K562 (cell line): ENCODE results near the gene AGBL1. TPM values are rescaled to one million over a fixed set of nuclear protein-coding genes. Genes with fewer than 3 reads are reported as not detected.

Experiments used
- ATAC-seq: fragments of 200-7000 bp; cut with Tn5 transposase; 3 replicates; pipeline ENCODE4 v1.9.1; 2020; ENCODE audit warnings: moderate library complexity
- BruUV-seq: library from RNA; stranded (reverse); fragments of 400-500 nt; replicated peaks from 2 replicates; lab custom pipeline; 2021; lab: Mats Ljungman, UMichigan
- CTCF ChIA-PET: fragments of 300-600 bp; formaldehyde crosslinking; extraction: SDS; loops from one replicate; lab custom pipeline; 2021; ENCODE audit warnings: low intra/inter-chr PET ratio; lab: Yijun Ruan, JAX
- POLR2A ChIA-PET: fragments of 300-600, 350-650 bp; sonication (Branson Sonifier 250); formaldehyde crosslinking; extraction: SDS; loops from one replicate; lab custom pipeline; 2021; ENCODE audit warnings: antibody characterized with exemption, inconsistent platforms; lab: Yijun Ruan, JAX
- DNase-seq, 4 experiments: peaks; one replicate each; pipeline versions ENCODE4 v3.0.0 to v3.0.0-alpha.2; 2011 to 2018; ENCODE audit warnings: low spot score in 3 of 4, mixed read lengths in 3 of 4; ENCODE audit errors: extremely low read depth in 1 of 4
- FAIRE-seq: peaks from 2 replicates; lab custom pipeline; 2011; peaks lifted over from hg19 to GRCh38; lab: Jason Lieb, UNC
- H2AFZ ChIP-seq: 2 replicates; pipeline ENCODE4 v1.6.0; 2011; ENCODE audit warnings: low read depth, low read length, control low read depth, inconsistent platforms
- H3K27ac ChIP-seq: fragments of 200-600 bp; 3 replicates; pipeline ENCODE4 v1.8.0; 2011; ENCODE audit warnings: low read depth, mild to moderate bottlenecking, control low read depth, inconsistent platforms, low read length, moderate library complexity, mixed read lengths; ENCODE audit errors: extremely low read depth
- H3K27me3 ChIP-seq, 2 experiments: fragments of 300-600 bp in 1 of 2; 2 replicates in 1 of 2; 3 replicates in 1 of 2; pipeline versions ENCODE4 v1.6.0 to v1.8.0; 2011; ENCODE audit warnings: inconsistent platforms in 2 of 2, low read length in 2 of 2, mild to moderate bottlenecking in 1 of 2, mixed read lengths in 1 of 2, moderate library complexity in 1 of 2; ENCODE audit not compliant: control insufficient read depth in 2 of 2, insufficient read depth in 2 of 2
- H3K36me3 ChIP-seq: fragments of 300-600 bp; 3 replicates; pipeline ENCODE4 v1.8.0; 2011; ENCODE audit warnings: mild to moderate bottlenecking, low read length, inconsistent platforms; ENCODE audit not compliant: control insufficient read depth, insufficient read depth
- H3K4me1 ChIP-seq, 2 experiments: fragments of 200-600 bp in 1 of 2; replicated peaks in 1 of 2; 2 replicates in 1 of 2; 3 replicates in 1 of 2; pipeline versions ENCODE4 v1.5.1 to v1.8.0; 2011; ENCODE audit warnings: inconsistent platforms in 2 of 2, low read length in 2 of 2, mild to moderate bottlenecking in 1 of 2, mixed read lengths in 1 of 2, moderate library complexity in 1 of 2; ENCODE audit not compliant: control insufficient read depth in 2 of 2, insufficient read depth in 2 of 2
- H3K4me2 ChIP-seq: 2 replicates; pipeline ENCODE4 v1.6.1; 2011; ENCODE audit warnings: low read length, control low read depth, inconsistent platforms, mixed read lengths; ENCODE audit not compliant: insufficient read depth
- H3K4me3 ChIP-seq: fragments of 200-600 bp; sonication (generic), shearing (Covaris generic); 2 replicates; pipeline ENCODE4 v1.5.1; 2016; ENCODE audit warnings: control low read depth, inconsistent platforms
- H3K79me2 ChIP-seq: fragments of 200-600 bp; 3 replicates; pipeline ENCODE4 v1.8.0; 2011; ENCODE audit warnings: low read length, inconsistent platforms; ENCODE audit not compliant: control insufficient read depth, insufficient read depth
- H3K9ac ChIP-seq, 2 experiments: 2 replicates each; pipeline versions ENCODE4 v1.6.0 to v1.6.1; 2011; ENCODE audit warnings: low read depth in 2 of 2, low read length in 2 of 2, control low read depth in 1 of 2, inconsistent platforms in 1 of 2, mild to moderate bottlenecking in 1 of 2, mixed read lengths in 1 of 2; ENCODE audit not compliant: insufficient read depth in 1 of 2
- H3K9me1 ChIP-seq: one replicate; pipeline ENCODE4 v1.6.0; 2011; ENCODE audit warnings: inconsistent platforms, mild to moderate bottlenecking, low read length, moderate library complexity; ENCODE audit not compliant: control insufficient read depth, insufficient read depth
- H3K9me3 ChIP-seq: replicated peaks from 2 replicates; pipeline ENCODE4 v1.5.1; 2011; ENCODE audit warnings: low read depth, low read length, inconsistent platforms; ENCODE audit not compliant: control insufficient read depth, insufficient read depth
- H4K20me1 ChIP-seq: replicated peaks from 2 replicates; pipeline ENCODE4 v1.6.1; 2011; ENCODE audit warnings: low read length, inconsistent platforms, mixed read lengths; ENCODE audit not compliant: control insufficient read depth, insufficient read depth
- BMI1 ChIP-seq: fragments of 150-350 bp; IDR thresholded peaks from 2 replicates; pipeline ENCODE4 v1.6.1; 2014; ENCODE audit warnings: low read length
- NFATC3 ChIP-seq: fragments of 450-650 bp; IDR thresholded peaks from 2 replicates; pipeline ENCODE4 v1.6.1; 2017; ENCODE audit warnings: mild to moderate bottlenecking
- NR3C1 ChIP-seq: sonication (generic); formaldehyde crosslinking; IDR thresholded peaks from 2 replicates; pipeline ENCODE4 v1.8.1; 2022; ENCODE audit warnings: missing genetic modification reagents
- TFAM ChIP-seq: fragments of 250-450 bp; sonication (Bioruptor Pico); conservative IDR thresholded peaks from 2 replicates; pipeline ENCODE4 v1.5.0; 2021; ENCODE audit warnings: mild to moderate bottlenecking, moderate library complexity
- ZNF24 ChIP-seq: fragments of 450-650 bp; IDR thresholded peaks from 2 replicates; pipeline ENCODE4 v1.6.1; 2016
- WGBS: fragments of 100-300 bp; shearing (Covaris generic); methylation state at CpG from one replicate; pipeline ENCODE4 v1.1.6; 2016; ENCODE audit warnings: low coverage, mixed read lengths; ENCODE audit not compliant: insufficient coverage; ENCODE audit errors: missing lambda C conversion rate; 5-methylcytosine and 5-hydroxymethylcytosine counted together
- in situ Hi-C: fragments of 300-500 bp; cut with MboI; formaldehyde crosslinking; loops from 4 replicates; pipeline ENCODE4 v1.15.0; 2018; ENCODE audit warnings: inconsistent platforms, mixed read lengths
- intact Hi-C: fragments of 100-400 bp; cut with micrococcal nuclease; formaldehyde crosslinking; loops from 2 replicates; pipeline ENCODE4 v1.14.2; 2022
- polyA plus RNA-seq, 8 experiments: library from polyadenylated mRNA; depleted of rRNA in 4 of 8; stranded (reverse) in 5 of 8; unstranded in 3 of 8; fragments of >200 nt; fragmentation: Nextera tagmentation in 2 of 8; fragmentation: Illumina TruSeq in 1 of 8; extraction: Ambion mirVana in 2 of 8; extraction: Trizol in 1 of 8; gene quantifications; 2 replicates each; pipeline versions ENCODE4 v1.2.1 to v1.2.3, GENCODE V29; 2011 to 2014; ENCODE audit warnings: inconsistent platforms in 1 of 8, missing spikeins in 1 of 8
- total RNA-seq, 7 experiments: library from RNA; depleted of rRNA in 6 of 7; stranded (reverse); fragments of >200 nt in 6 of 7; fragmentation: Illumina TruSeq in 2 of 7; extraction: Trizol in 2 of 7; gene quantifications; 2 replicates each; pipeline versions ENCODE4 v1.2.1 to v1.2.3, GENCODE V29; 2011 to 2021; ENCODE audit warnings: low replicate concordance in 1 of 7
- TF ChIP-seq, protein P1 (sequence below): sonication (generic); formaldehyde crosslinking; IDR thresholded peaks from 2 replicates; pipeline ENCODE4 v1.8.0; 2022; ENCODE audit warnings: mild to moderate bottlenecking, missing genetic modification reagents
- TF ChIP-seq, protein P2 (sequence below): fragments of 450-650 bp; formaldehyde crosslinking; IDR thresholded peaks from 2 replicates; pipeline ENCODE4 v1.4.0; 2020; ENCODE audit warnings: mild to moderate bottlenecking
- TF ChIP-seq, protein P3 (sequence below): fragments of 450-650 bp; IDR thresholded peaks from 2 replicates; pipeline ENCODE4 v1.7.1; 2018; ENCODE audit warnings: mild to moderate bottlenecking, low read depth; ENCODE audit not compliant: partially characterized antibody

AGBL1 gene
- total and polyA plus RNA-seq, 9 of the 15 experiments (the other 6 are each of a cell fraction or from before 2014, with no cell fraction given) = not detected

DNA sequence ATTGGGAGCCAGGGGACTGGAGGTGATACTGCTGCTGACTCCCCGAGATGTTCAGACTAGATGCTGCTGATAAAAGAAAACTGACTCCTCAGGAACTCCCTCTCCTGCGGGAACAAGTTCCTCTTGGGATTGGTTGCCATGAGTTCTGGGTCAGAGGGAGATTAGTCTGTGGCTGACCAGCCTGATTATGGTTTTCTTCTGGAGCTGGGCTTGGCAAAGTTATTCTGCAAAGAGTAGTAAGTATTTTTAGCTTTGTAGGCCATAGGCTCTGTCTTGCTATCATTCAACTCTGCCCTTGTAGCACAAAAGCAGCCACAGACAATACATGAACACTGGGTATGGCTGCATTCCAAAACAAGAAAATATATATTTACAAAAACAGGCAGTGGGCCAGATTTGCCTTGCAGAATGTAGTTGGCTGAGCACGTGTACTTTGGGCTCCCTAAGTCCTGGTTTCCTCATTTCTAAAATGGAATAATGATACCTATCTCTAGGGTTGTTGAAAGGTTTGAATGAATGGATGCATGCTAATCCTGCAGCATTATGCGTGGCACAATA lies 796.8 kb downstream of the AGBL1 start:
- no peaks in the 10 kb centered on the region for H4K20me1 ChIP-seq
- ATAC-seq (no peak), DNase-seq (no peak), FAIRE-seq (no peak)
- H3K9me1 ChIP-seq = no peaks in the 10 kb centered on the region
- no peak overlapping the region for H3K4me2 ChIP-seq
- H3K4me1 ChIP-seq = no peaks in the 10 kb centered on the region
- WGBS = 0% methylated on average over 4 of the region's 4 CpGs
- no peaks in the 10 kb centered on the region for H3K36me3 ChIP-seq
- H2AFZ ChIP-seq = no peak overlapping the region
- in situ Hi-C loops = no loop called here
- POLR2A ChIA-PET = interaction anchor here (1.9 kb wide), 1 partner anchor 14 kb away, joined by 3 read pairs; no protein-coding TSS in a partner anchor
- no peak overlapping the region for H3K9ac ChIP-seq
- TF ChIP-seq, protein P1, sequence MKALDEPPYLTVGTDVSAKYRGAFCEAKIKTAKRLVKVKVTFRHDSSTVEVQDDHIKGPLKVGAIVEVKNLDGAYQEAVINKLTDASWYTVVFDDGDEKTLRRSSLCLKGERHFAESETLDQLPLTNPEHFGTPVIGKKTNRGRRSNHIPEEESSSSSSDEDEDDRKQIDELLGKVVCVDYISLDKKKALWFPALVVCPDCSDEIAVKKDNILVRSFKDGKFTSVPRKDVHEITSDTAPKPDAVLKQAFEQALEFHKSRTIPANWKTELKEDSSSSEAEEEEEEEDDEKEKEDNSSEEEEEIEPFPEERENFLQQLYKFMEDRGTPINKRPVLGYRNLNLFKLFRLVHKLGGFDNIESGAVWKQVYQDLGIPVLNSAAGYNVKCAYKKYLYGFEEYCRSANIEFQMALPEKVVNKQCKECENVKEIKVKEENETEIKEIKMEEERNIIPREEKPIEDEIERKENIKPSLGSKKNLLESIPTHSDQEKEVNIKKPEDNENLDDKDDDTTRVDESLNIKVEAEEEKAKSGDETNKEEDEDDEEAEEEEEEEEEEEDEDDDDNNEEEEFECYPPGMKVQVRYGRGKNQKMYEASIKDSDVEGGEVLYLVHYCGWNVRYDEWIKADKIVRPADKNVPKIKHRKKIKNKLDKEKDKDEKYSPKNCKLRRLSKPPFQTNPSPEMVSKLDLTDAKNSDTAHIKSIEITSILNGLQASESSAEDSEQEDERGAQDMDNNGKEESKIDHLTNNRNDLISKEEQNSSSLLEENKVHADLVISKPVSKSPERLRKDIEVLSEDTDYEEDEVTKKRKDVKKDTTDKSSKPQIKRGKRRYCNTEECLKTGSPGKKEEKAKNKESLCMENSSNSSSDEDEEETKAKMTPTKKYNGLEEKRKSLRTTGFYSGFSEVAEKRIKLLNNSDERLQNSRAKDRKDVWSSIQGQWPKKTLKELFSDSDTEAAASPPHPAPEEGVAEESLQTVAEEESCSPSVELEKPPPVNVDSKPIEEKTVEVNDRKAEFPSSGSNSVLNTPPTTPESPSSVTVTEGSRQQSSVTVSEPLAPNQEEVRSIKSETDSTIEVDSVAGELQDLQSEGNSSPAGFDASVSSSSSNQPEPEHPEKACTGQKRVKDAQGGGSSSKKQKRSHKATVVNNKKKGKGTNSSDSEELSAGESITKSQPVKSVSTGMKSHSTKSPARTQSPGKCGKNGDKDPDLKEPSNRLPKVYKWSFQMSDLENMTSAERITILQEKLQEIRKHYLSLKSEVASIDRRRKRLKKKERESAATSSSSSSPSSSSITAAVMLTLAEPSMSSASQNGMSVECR (CRISPR knock-in tag) = no peak
- TF ChIP-seq, protein P2, sequence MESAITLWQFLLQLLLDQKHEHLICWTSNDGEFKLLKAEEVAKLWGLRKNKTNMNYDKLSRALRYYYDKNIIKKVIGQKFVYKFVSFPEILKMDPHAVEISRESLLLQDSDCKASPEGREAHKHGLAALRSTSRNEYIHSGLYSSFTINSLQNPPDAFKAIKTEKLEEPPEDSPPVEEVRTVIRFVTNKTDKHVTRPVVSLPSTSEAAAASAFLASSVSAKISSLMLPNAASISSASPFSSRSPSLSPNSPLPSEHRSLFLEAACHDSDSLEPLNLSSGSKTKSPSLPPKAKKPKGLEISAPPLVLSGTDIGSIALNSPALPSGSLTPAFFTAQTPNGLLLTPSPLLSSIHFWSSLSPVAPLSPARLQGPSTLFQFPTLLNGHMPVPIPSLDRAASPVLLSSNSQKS (CRISPR knock-in tag) = no peak
- TF ChIP-seq ZNF24 (no peak), TFAM (CRISPR knock-in tag) (no peak), NR3C1 (CRISPR knock-in tag) (no peak), BMI1 (no peak), NFATC3 (no peak)
- TF ChIP-seq, protein P3, sequence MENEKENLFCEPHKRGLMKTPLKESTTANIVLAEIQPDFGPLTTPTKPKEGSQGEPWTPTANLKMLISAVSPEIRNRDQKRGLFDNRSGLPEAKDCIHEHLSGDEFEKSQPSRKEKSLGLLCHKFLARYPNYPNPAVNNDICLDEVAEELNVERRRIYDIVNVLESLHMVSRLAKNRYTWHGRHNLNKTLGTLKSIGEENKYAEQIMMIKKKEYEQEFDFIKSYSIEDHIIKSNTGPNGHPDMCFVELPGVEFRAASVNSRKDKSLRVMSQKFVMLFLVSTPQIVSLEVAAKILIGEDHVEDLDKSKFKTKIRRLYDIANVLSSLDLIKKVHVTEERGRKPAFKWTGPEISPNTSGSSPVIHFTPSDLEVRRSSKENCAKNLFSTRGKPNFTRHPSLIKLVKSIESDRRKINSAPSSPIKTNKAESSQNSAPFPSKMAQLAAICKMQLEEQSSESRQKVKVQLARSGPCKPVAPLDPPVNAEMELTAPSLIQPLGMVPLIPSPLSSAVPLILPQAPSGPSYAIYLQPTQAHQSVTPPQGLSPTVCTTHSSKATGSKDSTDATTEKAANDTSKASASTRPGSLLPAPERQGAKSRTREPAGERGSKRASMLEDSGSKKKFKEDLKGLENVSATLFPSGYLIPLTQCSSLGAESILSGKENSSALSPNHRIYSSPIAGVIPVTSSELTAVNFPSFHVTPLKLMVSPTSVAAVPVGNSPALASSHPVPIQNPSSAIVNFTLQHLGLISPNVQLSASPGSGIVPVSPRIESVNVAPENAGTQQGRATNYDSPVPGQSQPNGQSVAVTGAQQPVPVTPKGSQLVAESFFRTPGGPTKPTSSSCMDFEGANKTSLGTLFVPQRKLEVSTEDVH = no peak
- H3K4me3 ChIP-seq = no peak overlapping the region
- CTCF ChIA-PET = no interaction called here
- H3K27ac ChIP-seq = no peak overlapping the region
- no peaks in the 10 kb centered on the region for H3K79me2 ChIP-seq
- intact Hi-C loops = no loop called here
- no peaks in the 10 kb centered on the region for H3K9me3 ChIP-seq
- H3K27me3 ChIP-seq = no peaks in the 10 kb centered on the region
- BruUV-seq = no TSS peak
